ENCODE results near the gene HEPN1. TPM values are rescaled to one million over a fixed set of nuclear protein-coding genes. Genes with fewer than 3 reads are reported as not detected.

The HEPN1 gene
- total RNA-seq, 1 experiment from 2014 or later, result not detected

GRCh38 chr11:124941703-124942102, 22.7 kb downstream of the HEPN1 start:
- H3K36me3 ChIP-seq (ENCODE audit: insufficient read depth, low read length, poor library complexity, severe bottlenecking), result no peaks in the 10 kb centered on the region
- intact Hi-C loops (cut with micrococcal nuclease; ENCODE audit: unreplicated experiment), result no loop called here
- H3K4me3 ChIP-seq (ENCODE audit: low read depth, low read length, poor library complexity, severe bottlenecking), result no peak overlapping the region
- H3K4me1 ChIP-seq (ENCODE audit: insufficient read depth, low read length, poor library complexity, severe bottlenecking), result no peaks in the 10 kb centered on the region
- H3K27me3 ChIP-seq (replicated peaks; ENCODE audit: insufficient read depth, low read depth, low read length, poor library complexity), result peaks cover 10% of the 10 kb centered on the region
- no peak overlapping the region for H3K27ac ChIP-seq (ENCODE audit: low read depth, low read length, poor library complexity, severe bottlenecking)
- no peak for TF ChIP-seq EZH2 (IDR thresholded peaks at IDR 0.05; ENCODE audit: borderline replicate concordance, low read depth, low read length, poor library complexity, severe bottlenecking)
- no peak for TF ChIP-seq CTCF (conservative IDR thresholded peaks at IDR 0.05; ENCODE audit: low read depth, low read length)
- H3K9me3 ChIP-seq (ENCODE audit: low read depth, low read length, poor library complexity, severe bottlenecking), result no peaks in the 10 kb centered on the region
- ChIA-PET POLR2A (ENCODE audit: low non-redundant PET) (no interaction called here), CTCF (no interaction called here)
- no peak for DNase-seq (ENCODE audit: low spot score)
- no TSS peak for BruUV-seq (replicated peaks)

- no peaks in the 10 kb centered on the region for H3K36me3 ChIP-seq (ENCODE audit: insufficient read depth, low read length, poor library complexity, severe bottlenecking)
- no peak overlapping the region for H3K4me3 ChIP-seq (ENCODE audit: low read depth, low read length, poor library complexity, severe bottlenecking)
- DNase-seq (ENCODE audit: low spot score), result no peak
- peaks cover 1% of the 10 kb centered on the region for H3K27me3 ChIP-seq (replicated peaks; ENCODE audit: insufficient read depth, low read depth, low read length, poor library complexity)
- no peaks in the 10 kb centered on the region for H3K4me1 ChIP-seq (ENCODE audit: insufficient read depth, low read length, poor library complexity, severe bottlenecking)
- no peak overlapping the region for H3K27ac ChIP-seq (ENCODE audit: low read depth, low read length, poor library complexity, severe bottlenecking)
- no peak for TF ChIP-seq CTCF (conservative IDR thresholded peaks at IDR 0.05; ENCODE audit: low read depth, low read length)
- TF ChIP-seq EZH2 (IDR thresholded peaks at IDR 0.05; ENCODE audit: borderline replicate concordance, low read depth, low read length, poor library complexity, severe bottlenecking), result no peak
- H3K9me3 ChIP-seq (ENCODE audit: low read depth, low read length, poor library complexity, severe bottlenecking), result no peaks in the 10 kb centered on the region
- BruUV-seq (replicated peaks), result no TSS peak
- intact Hi-C loops (cut with micrococcal nuclease; ENCODE audit: unreplicated experiment), result no loop called here
- ChIA-PET POLR2A (ENCODE audit: low non-redundant PET) (no interaction called here), CTCF (no interaction called here)
Observed at GRCh38 chr11:124942466-124943253, 23.6 kb downstream of the HEPN1 start.

GRCh38 chr11:124943254-124943616, 24.2 kb downstream of the HEPN1 start:
- no peak for DNase-seq (ENCODE audit: low spot score)
- intact Hi-C loops (cut with micrococcal nuclease; ENCODE audit: unreplicated experiment), result no loop called here
- ChIA-PET CTCF (no interaction called here), POLR2A (ENCODE audit: low non-redundant PET) (no interaction called here)
- Histone ChIP-seq H3K27me3 (replicated peaks; ENCODE audit: insufficient read depth, low read depth, low read length, poor library complexity) (no peaks in the 10 kb centered on the region), H3K36me3 (ENCODE audit: insufficient read depth, low read length, poor library complexity, severe bottlenecking) (no peaks in the 10 kb centered on the region), H3K27ac (ENCODE audit: low read depth, low read length, poor library complexity, severe bottlenecking) (no peak overlapping the region), H3K9me3 (ENCODE audit: low read depth, low read length, poor library complexity, severe bottlenecking) (no peaks in the 10 kb centered on the region), H3K4me3 (ENCODE audit: low read depth, low read length, poor library complexity, severe bottlenecking) (no peak overlapping the region), H3K4me1 (ENCODE audit: insufficient read depth, low read length, poor library complexity, severe bottlenecking) (no peaks in the 10 kb centered on the region)
- no TSS peak for BruUV-seq (replicated peaks)
- TF ChIP-seq EZH2 (IDR thresholded peaks at IDR 0.05; ENCODE audit: borderline replicate concordance, low read depth, low read length, poor library complexity, severe bottlenecking) (no peak), CTCF (conservative IDR thresholded peaks at IDR 0.05; ENCODE audit: low read depth, low read length) (no peak)

Measured in A673 (cell line).